Activated CD4-positive, CD25-positive, alpha-beta regulatory T cell treated with anti-CD3 and anti-CD28 coated beads, Interleukin-2, amount 50 U/mL, for 24 hours (primary cell): Measurements from ENCODE around the gene NELL1.

ENCODE experiments used
- ATAC-seq, 2 donors: fragments of 150-1000 bp; cut with Tn5 transposase; one replicate each; pipeline ENCODE4 v1.10.0; 2021; ENCODE audit warnings: mild to moderate bottlenecking in 1 of 2, moderate library complexity in 1 of 2

Gene NELL1

GRCh38 chr11:20990447-20990846 lies 321.1 kb downstream of the NELL1 start:
- ATAC-seq, result no peak

GRCh38 chr11:20991471-20991870 lies 322.1 kb downstream of the NELL1 start:
- no peak for ATAC-seq

- ATAC-seq, result no peak
These were observed 337.9 kb downstream of the NELL1 start for GRCh38 chr11:21007297-21007696.

GRCh38 chr11:21018248-21018647 lies 348.9 kb downstream of the NELL1 start:
- no peak for ATAC-seq

- ATAC-seq, result no peak
These were observed 357.3 kb downstream of the NELL1 start for GRCh38 chr11:21026685-21027084.

- ATAC-seq, result no peak
These were observed 368.5 kb downstream of the NELL1 start for GRCh38 chr11:21037850-21038249.

GRCh38 chr11:21038801-21039200 lies 369.4 kb downstream of the NELL1 start:
- ATAC-seq, result no peak

- no peak for ATAC-seq
These were observed 371.2 kb downstream of the NELL1 start for GRCh38 chr11:21040630-21041029.

- ATAC-seq, result no peak
These were observed 379.2 kb downstream of the NELL1 start for GRCh38 chr11:21048626-21049025.

GRCh38 chr11:21053466-21053865 lies 384.1 kb downstream of the NELL1 start:
- no peak for ATAC-seq

- no peak for ATAC-seq
These were observed 387.3 kb downstream of the NELL1 start for GRCh38 chr11:21056644-21057043.

GRCh38 chr11:21059879-21060278 lies 390.5 kb downstream of the NELL1 start:
- no peak for ATAC-seq

GRCh38 chr11:21066030-21066429 lies 396.6 kb downstream of the NELL1 start:
- ATAC-seq, result no peak

- no peak for ATAC-seq
These were observed 399.5 kb downstream of the NELL1 start for GRCh38 chr11:21068886-21069285.

- ATAC-seq, result no peak
These were observed 400.5 kb downstream of the NELL1 start for GRCh38 chr11:21069909-21070308.

GRCh38 chr11:21072558-21072957 lies 403.2 kb downstream of the NELL1 start:
- no peak for ATAC-seq

GRCh38 chr11:21082853-21083252 lies 413.5 kb downstream of the NELL1 start:
- no peak for ATAC-seq

GRCh38 chr11:21088930-21089329 lies 419.5 kb downstream of the NELL1 start:
- no peak for ATAC-seq

- no peak for ATAC-seq
These were observed 435.3 kb downstream of the NELL1 start for GRCh38 chr11:21104641-21105040.

GRCh38 chr11:21105196-21105917 lies 436.0 kb downstream of the NELL1 start:
- no peak for ATAC-seq

- no peak for ATAC-seq
These were observed 440.0 kb downstream of the NELL1 start for GRCh38 chr11:21109341-21109740.

- ATAC-seq, result no peak
These were observed 441.0 kb downstream of the NELL1 start for GRCh38 chr11:21110415-21110814.

- no peak for ATAC-seq
These were observed 444.5 kb downstream of the NELL1 start for GRCh38 chr11:21113876-21114275.

- ATAC-seq, result no peak
These were observed 446.6 kb downstream of the NELL1 start for GRCh38 chr11:21116009-21116408.

- ATAC-seq, result no peak
These were observed 450.0 kb downstream of the NELL1 start for GRCh38 chr11:21119411-21119810.
